Activated naive CD4-positive, alpha-beta T cell treated with anti-CD3 and anti-CD28 coated beads for 36 hours (primary cell): ENCODE measurements around the gene ANGPTL4. TPM values are rescaled to one million over a fixed set of nuclear protein-coding genes. Genes with fewer than 3 reads are reported as not detected.
"Not testable (repeated sequence)": the region's sequence is repeated elsewhere in the genome, so short reads cannot be mapped to it uniquely, and the experiment has no call there.

Experiments used
- CTCF ChIA-PET: fragments of 350-600 bp; sonication (Branson Sonifier 250); formaldehyde crosslinking; loops from one replicate; lab custom pipeline; 2021; ENCODE audit warnings: antibody characterized with exemption; lab: Charles Lee
- DNase-seq: peaks from one replicate; pipeline ENCODE4 v3.0.0-alpha.2; 2020
- H3K27ac Mint-ChIP-seq: one replicate; pipeline ENCODE4 v1.8.0; 2021; ENCODE audit warnings: mild to moderate bottlenecking, mixed read lengths
- H3K27me3 Mint-ChIP-seq: one replicate; pipeline ENCODE4 v1.8.0; 2021; ENCODE audit warnings: low read depth, mixed read lengths
- H3K36me3 Mint-ChIP-seq: one replicate; pipeline ENCODE4 v1.8.0; 2021; ENCODE audit warnings: low read depth, mixed read lengths
- H3K4me1 Mint-ChIP-seq: one replicate; pipeline ENCODE4 v1.8.0; 2021; ENCODE audit warnings: low read depth, mixed read lengths
- H3K4me3 Mint-ChIP-seq: one replicate; pipeline ENCODE4 v1.8.0; 2021; ENCODE audit warnings: mild to moderate bottlenecking, moderate library complexity, mixed read lengths
- H3K9me3 Mint-ChIP-seq: one replicate; pipeline ENCODE4 v1.8.0; 2021; ENCODE audit warnings: mixed read lengths
- intact Hi-C: fragments of 100-400 bp; cut with micrococcal nuclease; formaldehyde crosslinking; loops from one replicate; pipeline ENCODE4 v1.15.1; 2023
- total RNA-seq, 2 experiments: library from RNA; stranded (reverse); gene quantifications; one replicate each; pipeline ENCODE4 v1.2.3, GENCODE V29; 2021

The ANGPTL4 gene
- total RNA-seq = not detected

- Mint-ChIP-seq H3K9me3 (no peaks in the 10 kb centered on the region), H3K36me3 (no peaks in the 10 kb centered on the region), H3K27ac (no peak within 1 kb of the TSS), H3K4me3 (peak within 1 kb of the TSS; percentile 71), H3K4me1 (peaks cover 12% of the 10 kb centered on the region), H3K27me3 (peaks cover 44% of the 10 kb centered on the region)
- DNase-seq = peak; percentile 58
- CTCF ChIA-PET = interaction anchor here (0.6 to 1.5 kb wide), 3 partner anchors 9 to 10 kb away, joined by 3 to 5 read pairs (median 4); no protein-coding TSS in a partner anchor
- intact Hi-C loops = no loop called here
Measured at GRCh38 chr19:8363803-8364771, at the start of gene ANGPTL4. Gene ANGPTL4 (plus strand): TSS chr19:8364155. CDS start chr19:8364322, 167 bp downstream.

GRCh38 chr19:8314981-8315640, 48.8 kb upstream of the ANGPTL4 start:
- H3K9me3 Mint-ChIP-seq, intact Hi-C loops, H3K27me3 Mint-ChIP-seq, H3K4me3 Mint-ChIP-seq, DNase-seq, H3K27ac Mint-ChIP-seq: not testable (repeated sequence)
- H3K4me1 Mint-ChIP-seq = peaks cover 12% of the 10 kb centered on the region
- CTCF ChIA-PET = interaction anchor here (0.6 kb wide), 1 partner anchor 48 kb away, joined by 5 read pairs; no protein-coding TSS in a partner anchor
- H3K36me3 Mint-ChIP-seq = peaks cover 13% of the 10 kb centered on the region

GRCh38 chr19:8316351-8317125, 47.4 kb upstream of the ANGPTL4 start:
- Mint-ChIP-seq H3K4me3 (no peak overlapping the region), H3K27ac (no peak overlapping the region), H3K9me3 (no peaks in the 10 kb centered on the region), H3K36me3 (peaks cover 16% of the 10 kb centered on the region), H3K4me1 (peaks cover 14% of the 10 kb centered on the region), H3K27me3 (no peaks in the 10 kb centered on the region)
- no peak for DNase-seq
- intact Hi-C loops = no loop called here
- CTCF ChIA-PET = no interaction called here

- Mint-ChIP-seq H3K4me1 (peaks cover 28% of the 10 kb centered on the region), H3K36me3 (peaks cover 33% of the 10 kb centered on the region), H3K4me3 (peak overlapping the region; percentile 18)
- CTCF ChIA-PET = interaction anchor here (0.6 to 1.1 kb wide), 4 partner anchors 34 to 178 kb away, joined by 3 to 5 read pairs (median 3); no protein-coding TSS in a partner anchor
- intact Hi-C loops, H3K27me3 Mint-ChIP-seq, H3K27ac Mint-ChIP-seq, H3K9me3 Mint-ChIP-seq, DNase-seq: not testable (repeated sequence)
Measured at GRCh38 chr19:8318835-8319234, 45.1 kb upstream of the ANGPTL4 start.

- DNase-seq = no peak
- Mint-ChIP-seq H3K4me3 (peak overlapping the region; percentile 100), H3K36me3 (peaks cover 29% of the 10 kb centered on the region), H3K9me3 (no peaks in the 10 kb centered on the region), H3K27me3 (no peaks in the 10 kb centered on the region), H3K4me1 (peaks cover 30% of the 10 kb centered on the region), H3K27ac (peak overlapping the region; percentile 95)
- CTCF ChIA-PET = interaction anchor here (0.6 kb wide), 1 partner anchor 44 kb away, joined by 3 read pairs; no protein-coding TSS in a partner anchor
- intact Hi-C loops = loop anchor here (2.0 to 5.0 kb wide), 3 partner anchors 51 to 1123 kb away; no protein-coding TSS in a partner anchor
Measured at GRCh38 chr19:8319807-8320520, 44.0 kb upstream of the ANGPTL4 start.

GRCh38 chr19:8320564-8321066, 43.3 kb upstream of the ANGPTL4 start:
- DNase-seq = peak; percentile 36
- peak overlapping the region; percentile 95 for H3K27ac Mint-ChIP-seq
- no peaks in the 10 kb centered on the region for H3K27me3 Mint-ChIP-seq
- no peaks in the 10 kb centered on the region for H3K9me3 Mint-ChIP-seq
- H3K4me3 Mint-ChIP-seq = peak overlapping the region; percentile 100
- intact Hi-C loops = loop anchor here (1.0 to 5.0 kb wide), 11 partner anchors 12 to 1123 kb away; partner anchors contain the start of genes CD320, ELAVL1, HNRNPM and KANK3
- CTCF ChIA-PET = interaction anchor here (0.6 to 1.4 kb wide), 2 partner anchors 45 to 185 kb away, joined by 3 read pairs; no protein-coding TSS in a partner anchor
- H3K4me1 Mint-ChIP-seq = peaks cover 30% of the 10 kb centered on the region
- peaks cover 29% of the 10 kb centered on the region for H3K36me3 Mint-ChIP-seq

- CTCF ChIA-PET = interaction anchor here (1.4 kb wide), 1 partner anchor 184 kb away, joined by 3 read pairs; no protein-coding TSS in a partner anchor
- Mint-ChIP-seq H3K27ac (peak within 1 kb of the TSS; percentile 95), H3K27me3 (no peaks in the 10 kb centered on the region), H3K4me3 (peak within 1 kb of the TSS; percentile 100), H3K36me3 (peaks cover 26% of the 10 kb centered on the region), H3K9me3 (no peaks in the 10 kb centered on the region), H3K4me1 (peaks cover 30% of the 10 kb centered on the region)
- intact Hi-C loops = loop anchor here (1.0 to 5.0 kb wide), 11 partner anchors 13 to 1124 kb away; partner anchors contain the start of genes CD320, ELAVL1, HNRNPM and KANK3
- DNase-seq = peak; percentile 99
Measured at GRCh38 chr19:8321067-8321985, 42.6 kb upstream of the ANGPTL4 start, which contains the start of the genes NDUFA7 and RPS28. Gene NDUFA7 (minus strand): TSS chr19:8321375. CDS start chr19:8321358, 17 bp downstream. Gene RPS28 (plus strand): TSS chr19:8321496. CDS start chr19:8321531, 35 bp downstream.

- intact Hi-C loops = loop anchor here (1.0 to 5.0 kb wide), 11 partner anchors 14 to 1125 kb away; partner anchors contain the start of genes CD320, ELAVL1, HNRNPM and KANK3
- Mint-ChIP-seq H3K4me1 (peaks cover 30% of the 10 kb centered on the region), H3K36me3 (peaks cover 25% of the 10 kb centered on the region), H3K27ac (peak overlapping the region; percentile 95), H3K4me3 (peak overlapping the region; percentile 100), H3K27me3 (no peaks in the 10 kb centered on the region), H3K9me3 (no peaks in the 10 kb centered on the region)
- DNase-seq = no peak
- CTCF ChIA-PET = interaction anchor here (1.4 kb wide), 1 partner anchor 184 kb away, joined by 3 read pairs; no protein-coding TSS in a partner anchor
Measured at GRCh38 chr19:8321986-8322637, 41.8 kb upstream of the ANGPTL4 start.

GRCh38 chr19:8322638-8322997, 41.3 kb upstream of the ANGPTL4 start:
- peaks cover 28% of the 10 kb centered on the region for H3K4me1 Mint-ChIP-seq
- peaks cover 25% of the 10 kb centered on the region for H3K36me3 Mint-ChIP-seq
- CTCF ChIA-PET = no interaction called here
- no peak for DNase-seq
- peak overlapping the region; percentile 77 for H3K27ac Mint-ChIP-seq
- intact Hi-C loops = loop anchor here (5.0 kb wide), 2 partner anchors 165 to 1125 kb away; no protein-coding TSS in a partner anchor
- H3K27me3 Mint-ChIP-seq = no peaks in the 10 kb centered on the region
- peak overlapping the region; percentile 100 for H3K4me3 Mint-ChIP-seq
- no peaks in the 10 kb centered on the region for H3K9me3 Mint-ChIP-seq
